ENCODE data around the gene GRAMD1C. TPM values are rescaled to one million over a fixed set of nuclear protein-coding genes. Genes with fewer than 3 reads are reported as not detected.
A peak's percentile ranks its signal among the peaks of the same experiment; 100 is the strongest.

GRAMD1C gene
- total RNA-seq, 2 experiments from 2014 or later = 0.22 to 0.55 TPM

- Mint-ChIP-seq H3K9me3 (no peaks in the 10 kb centered on the region), H3K27me3 (no peaks in the 10 kb centered on the region), H3K4me3 (no peak overlapping the region), H3K36me3 (ENCODE audit: low read depth) (no peaks in the 10 kb centered on the region), H3K27ac (no peak overlapping the region), H3K4me1 (ENCODE audit: low read depth) (peaks cover 21% of the 10 kb centered on the region)
- DNase-seq (no peak), ATAC-seq (ENCODE audit: poor library complexity) (no peak)
- Histone ChIP-seq H3K36me3 (ENCODE audit: insufficient read depth, low read length) (no peaks in the 10 kb centered on the region), H3K4me3 (ENCODE audit: low read length) (no peak overlapping the region), H3K27me3 (ENCODE audit: control insufficient read depth in 1 of 2, insufficient read depth in 2 of 2, low read length in 2 of 2) (no peaks in the 10 kb centered on the region), H3K27ac (ENCODE audit: low read depth in 1 of 2, low read length in 2 of 2) (no peak overlapping the region), H3K9me3 (ENCODE audit: control insufficient read depth in 1 of 2, insufficient read depth in 1 of 2, low read length in 2 of 2) (no peaks in the 10 kb centered on the region), H3K4me1 (ENCODE audit: insufficient read depth, low read length) (peaks cover 18% of the 10 kb centered on the region)
- CTCF ChIA-PET = interaction anchor here (1.1 kb wide), 1 partner anchor 38 kb away, joined by 3 read pairs; no protein-coding TSS in a partner anchor
- intact Hi-C loops (cut with DNase I, micrococcal nuclease) = no loop called here
- POLR2A ChIA-PET = no interaction called here
- TF ChIP-seq CTCF (IDR thresholded peaks at IDR 0.05) = no peak
Measured at GRCh38 chr3:113952921-113953320, 114.3 kb downstream of the GRAMD1C start.

GRCh38 chr3:113953677-113954076, 115.1 kb downstream of the GRAMD1C start:
- intact Hi-C loops (cut with DNase I, micrococcal nuclease) = no loop called here
- TF ChIP-seq CTCF (IDR thresholded peaks at IDR 0.05) = no peak
- ATAC-seq (ENCODE audit: poor library complexity) (no peak), DNase-seq (peak in 1 of 14 experiments; percentile 2)
- Mint-ChIP-seq H3K4me3 (no peak overlapping the region), H3K9me3 (no peaks in the 10 kb centered on the region), H3K27ac (no peak overlapping the region), H3K36me3 (ENCODE audit: low read depth) (no peaks in the 10 kb centered on the region), H3K27me3 (no peaks in the 10 kb centered on the region), H3K4me1 (ENCODE audit: low read depth) (peaks cover 18% of the 10 kb centered on the region)
- no peak overlapping the region for H3K4me3 ChIP-seq (ENCODE audit: low read length)
- peaks cover 10% of the 10 kb centered on the region for H3K4me1 ChIP-seq (ENCODE audit: insufficient read depth, low read length)
- H3K27ac ChIP-seq (ENCODE audit: low read depth in 1 of 2, low read length in 2 of 2) = no peak overlapping the region
- peaks cover 3% of the 10 kb centered on the region for H3K36me3 ChIP-seq (ENCODE audit: insufficient read depth, low read length)
- CTCF ChIA-PET = no interaction called here
- no peaks in the 10 kb centered on the region for H3K27me3 ChIP-seq (ENCODE audit: control insufficient read depth in 1 of 2, insufficient read depth in 2 of 2, low read length in 2 of 2)
- POLR2A ChIA-PET = no interaction called here
- no peaks in the 10 kb centered on the region for H3K9me3 ChIP-seq (ENCODE audit: control insufficient read depth in 1 of 2, insufficient read depth in 1 of 2, low read length in 2 of 2)

GRCh38 chr3:113954091-113954685, 115.6 kb downstream of the GRAMD1C start:
- DNase-seq (no peak), ATAC-seq (ENCODE audit: poor library complexity) (no peak)
- Mint-ChIP-seq H3K36me3 (ENCODE audit: low read depth) (no peaks in the 10 kb centered on the region), H3K4me3 (no peak overlapping the region), H3K27ac (no peak overlapping the region), H3K4me1 (ENCODE audit: low read depth) (peaks cover 13% of the 10 kb centered on the region), H3K27me3 (no peaks in the 10 kb centered on the region), H3K9me3 (no peaks in the 10 kb centered on the region)
- Histone ChIP-seq H3K27me3 (ENCODE audit: control insufficient read depth in 1 of 2, insufficient read depth in 2 of 2, low read length in 2 of 2) (no peaks in the 10 kb centered on the region), H3K9me3 (ENCODE audit: control insufficient read depth in 1 of 2, insufficient read depth in 1 of 2, low read length in 2 of 2) (no peaks in the 10 kb centered on the region), H3K36me3 (ENCODE audit: insufficient read depth, low read length) (peaks cover 5% of the 10 kb centered on the region), H3K27ac (ENCODE audit: low read depth in 1 of 2, low read length in 2 of 2) (no peak overlapping the region), H3K4me1 (ENCODE audit: insufficient read depth, low read length) (peaks cover 7% of the 10 kb centered on the region), H3K4me3 (ENCODE audit: low read length) (no peak overlapping the region)
- ChIA-PET CTCF (interaction anchor here (0.6 kb wide), 1 partner anchor 121 kb away, joined by 3 read pairs; no protein-coding TSS in a partner anchor), POLR2A (no interaction called here)
- intact Hi-C loops (cut with DNase I, micrococcal nuclease) = no loop called here
- no peak for TF ChIP-seq CTCF (IDR thresholded peaks at IDR 0.05)

Data from CD4-positive, alpha-beta T cell (primary cell).